GM19193 (cell line): ENCODE results near the gene HSD17B12.

ENCODE experiments used
- POLR2A ChIP-seq: IDR thresholded peaks from 4 replicates; pipeline ENCODE4 v1.6.1; 2011; ENCODE audit not compliant: insufficient read depth, insufficient read length; ENCODE audit errors: extremely low read depth

The HSD17B12 gene

GRCh38 chr11:43680521-43681400 lies at the start of gene HSD17B12:
Gene HSD17B12 (plus strand): TSS chr11:43680738. CDS start chr11:43680828, 90 bp downstream.
- TF ChIP-seq POLR2A, result peak; percentile 96

DNA sequence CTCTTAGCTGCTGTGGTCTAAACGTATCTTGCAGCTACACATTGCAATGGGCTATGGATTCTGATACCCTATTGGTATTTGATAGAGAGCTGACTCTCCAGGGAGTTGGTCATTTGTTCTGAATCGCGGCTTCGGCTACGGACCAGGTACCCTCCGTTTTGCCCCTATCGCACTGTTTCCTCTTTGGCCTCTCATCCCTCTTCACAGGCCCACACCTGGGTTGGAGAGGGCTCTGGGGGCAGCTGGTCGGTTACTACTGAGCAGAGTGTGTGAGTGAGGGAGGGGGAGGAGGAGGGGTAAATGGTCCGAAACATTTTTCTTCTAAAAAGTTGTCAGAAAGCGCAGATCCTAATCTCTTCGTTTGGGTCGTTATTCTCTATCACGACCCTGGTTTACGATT lies 48.8 kb upstream of the HSD17B12 start:
- no peak for TF ChIP-seq POLR2A

- TF ChIP-seq POLR2A, result no peak
Observed at GRCh38 chr11:43632181-43632580, 48.4 kb upstream of the HSD17B12 start.

GRCh38 chr11:43638717-43639116 lies 41.8 kb upstream of the HSD17B12 start:
- TF ChIP-seq POLR2A, result no peak

GRCh38 chr11:43639224-43639623 lies 41.3 kb upstream of the HSD17B12 start:
- TF ChIP-seq POLR2A, result no peak

DNA sequence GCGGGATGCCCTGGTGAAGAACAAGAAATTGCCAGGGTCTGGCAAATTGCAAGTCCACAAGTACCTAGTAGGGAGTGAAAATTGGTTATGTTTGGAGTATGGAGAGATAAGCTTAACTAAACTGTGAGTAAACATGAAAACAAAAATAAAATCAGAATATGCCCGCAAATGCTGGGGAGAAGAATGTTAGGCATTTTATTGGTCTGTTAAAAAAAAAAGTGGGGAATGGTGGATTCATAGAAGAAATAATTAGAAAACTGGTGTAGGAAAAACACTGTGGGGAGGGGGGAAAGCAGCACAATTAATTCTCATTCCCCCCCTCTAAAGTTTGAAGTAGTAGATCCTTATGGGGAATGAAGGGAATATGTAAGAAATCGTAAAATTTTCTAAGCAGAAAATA lies 40.6 kb upstream of the HSD17B12 start:
- no peak for TF ChIP-seq POLR2A

GRCh38 chr11:43643898-43644620 lies 36.5 kb upstream of the HSD17B12 start:
- peak; percentile 84 for TF ChIP-seq POLR2A

GRCh38 chr11:43644621-43645299 lies 35.8 kb upstream of the HSD17B12 start:
- no peak for TF ChIP-seq POLR2A

DNA sequence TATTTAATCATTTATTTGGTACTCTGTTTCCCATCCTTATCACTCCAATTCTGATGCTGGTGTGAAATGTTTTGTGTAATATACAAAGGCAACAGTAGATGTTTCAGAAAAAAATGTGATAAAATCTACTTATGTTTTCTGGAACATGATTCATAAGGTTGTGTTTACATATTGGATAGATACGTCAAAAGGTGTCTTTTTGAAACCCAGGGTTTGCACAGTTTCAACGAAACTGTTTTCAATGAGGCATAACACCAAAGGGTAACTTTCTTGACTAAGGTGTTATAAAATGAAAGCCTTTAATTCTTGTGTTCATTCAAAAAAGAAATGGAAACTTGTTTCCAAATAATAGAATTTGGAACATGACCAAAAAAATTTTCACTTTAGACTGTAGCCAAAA lies 33.8 kb upstream of the HSD17B12 start:
- no peak for TF ChIP-seq POLR2A

- no peak for TF ChIP-seq POLR2A
Observed at GRCh38 chr11:43648888-43649287, 31.6 kb upstream of the HSD17B12 start.

GRCh38 chr11:43649501-43649900 lies 31.0 kb upstream of the HSD17B12 start:
- no peak for TF ChIP-seq POLR2A

GRCh38 chr11:43649921-43650320 lies 30.6 kb upstream of the HSD17B12 start:
- no peak for TF ChIP-seq POLR2A

DNA sequence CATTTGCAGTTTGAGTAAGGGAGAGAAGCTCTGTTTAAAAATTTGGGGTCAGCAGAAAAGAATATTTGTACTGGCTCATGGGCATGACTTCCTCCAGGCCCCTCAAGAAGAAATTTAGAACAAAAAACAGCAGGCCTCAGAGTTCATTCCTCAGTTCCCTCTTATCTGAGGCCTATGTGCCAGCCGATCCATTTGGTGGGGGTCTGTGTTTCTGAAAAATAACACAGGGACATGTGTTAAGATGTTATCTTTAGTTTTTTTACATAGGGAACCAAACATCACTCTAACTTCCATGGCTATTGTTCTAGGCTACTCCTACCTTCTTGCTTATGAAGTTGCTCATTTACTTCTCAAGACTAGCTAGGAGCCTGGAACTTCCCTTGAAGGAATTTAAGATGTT lies 16.2 kb upstream of the HSD17B12 start:
- no peak for TF ChIP-seq POLR2A

DNA sequence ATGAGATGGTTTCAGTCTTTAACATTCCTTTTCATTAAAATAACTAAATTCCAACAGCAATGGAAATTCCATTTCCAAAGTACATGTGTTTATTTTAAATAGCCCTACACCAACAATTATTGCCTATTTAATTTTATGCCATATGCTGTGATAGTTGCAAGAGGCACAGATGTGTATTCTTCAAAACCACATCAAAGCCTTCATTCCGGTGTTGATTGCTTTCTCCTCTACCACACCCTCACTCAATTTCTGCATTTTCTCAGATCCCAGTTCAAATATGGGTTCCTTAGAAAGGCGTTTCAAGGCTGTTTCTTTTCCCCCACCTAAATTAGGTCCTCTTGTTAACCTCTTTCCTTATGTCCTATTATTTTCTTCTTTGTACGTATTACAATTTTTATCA lies 6.0 kb upstream of the HSD17B12 start:
- no peak for TF ChIP-seq POLR2A

- no peak for TF ChIP-seq POLR2A
Observed at GRCh38 chr11:43676933-43677332, 3.6 kb upstream of the HSD17B12 start.

- TF ChIP-seq POLR2A, result no peak
Observed at GRCh38 chr11:43681401-43681942, 934 bp downstream of the HSD17B12 start.

- TF ChIP-seq POLR2A, result no peak
Observed at GRCh38 chr11:43685440-43685839, 4.9 kb downstream of the HSD17B12 start.
